ENCODE measurements around the gene ACE2. TPM values are rescaled to one million over a fixed set of nuclear protein-coding genes. Genes with fewer than 3 reads are reported as not detected.

ACE2 gene
- total RNA-seq, 1 experiment from 2014 or later: 25.3 TPM

- no TSS peak for BruUV-seq (replicated peaks)
- Mint-ChIP-seq H3K9me3 (ENCODE audit: low read depth, unreplicated experiment) (no peaks in the 10 kb centered on the region), H3K36me3 (ENCODE audit: insufficient read depth, unreplicated experiment) (peaks cover 11% of the 10 kb centered on the region), H3K27ac (ENCODE audit: unreplicated experiment) (peak overlapping the region; percentile 94), H3K4me1 (ENCODE audit: low read depth, unreplicated experiment) (peaks cover 50% of the 10 kb centered on the region), H3K4me3 (ENCODE audit: low read depth, unreplicated experiment) (peak overlapping the region; percentile 70), H3K27me3 (ENCODE audit: unreplicated experiment) (no peaks in the 10 kb centered on the region)
- DNase-seq: no peak
- no peak for TF ChIP-seq CTCF (IDR thresholded peaks at IDR 0.05; ENCODE audit: unreplicated experiment)
- intact Hi-C loops (cut with micrococcal nuclease; ENCODE audit: unreplicated experiment): no loop called here
- CTCF ChIA-PET: interaction anchor here (0.5 kb wide), 1 partner anchor 130 kb away, joined by 3 read pairs; no protein-coding TSS in a partner anchor
Observed at GRCh38 chrX:15600049-15600448, 711 bp downstream of the ACE2 start.

- no peaks in the 10 kb centered on the region for H3K9me3 Mint-ChIP-seq (ENCODE audit: low read depth, unreplicated experiment)
- H3K27ac Mint-ChIP-seq (ENCODE audit: unreplicated experiment): no peak overlapping the region
- no peak for TF ChIP-seq CTCF (IDR thresholded peaks at IDR 0.05; ENCODE audit: unreplicated experiment)
- H3K4me3 Mint-ChIP-seq (ENCODE audit: low read depth, unreplicated experiment): no peak overlapping the region
- H3K36me3 Mint-ChIP-seq (ENCODE audit: insufficient read depth, unreplicated experiment): peaks cover 11% of the 10 kb centered on the region
- H3K4me1 Mint-ChIP-seq (ENCODE audit: low read depth, unreplicated experiment): peaks cover 44% of the 10 kb centered on the region
- intact Hi-C loops (cut with micrococcal nuclease; ENCODE audit: unreplicated experiment): no loop called here
- BruUV-seq (replicated peaks): no TSS peak
- no peak for DNase-seq
- no peaks in the 10 kb centered on the region for H3K27me3 Mint-ChIP-seq (ENCODE audit: unreplicated experiment)
- CTCF ChIA-PET: no interaction called here
Observed at GRCh38 chrX:15599461-15599860, 1.3 kb downstream of the ACE2 start.

GRCh38 chrX:15598026-15598425 is 2.7 kb downstream of the ACE2 start:
- TF ChIP-seq CTCF (IDR thresholded peaks at IDR 0.05; ENCODE audit: unreplicated experiment): no peak
- DNase-seq: no peak
- peaks cover 11% of the 10 kb centered on the region for H3K36me3 Mint-ChIP-seq (ENCODE audit: insufficient read depth, unreplicated experiment)
- BruUV-seq (replicated peaks): no TSS peak
- intact Hi-C loops (cut with micrococcal nuclease; ENCODE audit: unreplicated experiment): no loop called here
- H3K27me3 Mint-ChIP-seq (ENCODE audit: unreplicated experiment): no peaks in the 10 kb centered on the region
- H3K27ac Mint-ChIP-seq (ENCODE audit: unreplicated experiment): no peak overlapping the region
- peaks cover 34% of the 10 kb centered on the region for H3K4me1 Mint-ChIP-seq (ENCODE audit: low read depth, unreplicated experiment)
- H3K4me3 Mint-ChIP-seq (ENCODE audit: low read depth, unreplicated experiment): no peak overlapping the region
- CTCF ChIA-PET: no interaction called here
- H3K9me3 Mint-ChIP-seq (ENCODE audit: low read depth, unreplicated experiment): no peaks in the 10 kb centered on the region

GRCh38 chrX:15594371-15594770 is 6.4 kb downstream of the ACE2 start:
- Mint-ChIP-seq H3K9me3 (ENCODE audit: low read depth, unreplicated experiment) (no peaks in the 10 kb centered on the region), H3K4me3 (ENCODE audit: low read depth, unreplicated experiment) (no peak overlapping the region), H3K27ac (ENCODE audit: unreplicated experiment) (no peak overlapping the region), H3K4me1 (ENCODE audit: low read depth, unreplicated experiment) (peaks cover 9% of the 10 kb centered on the region), H3K36me3 (ENCODE audit: insufficient read depth, unreplicated experiment) (no peaks in the 10 kb centered on the region), H3K27me3 (ENCODE audit: unreplicated experiment) (no peaks in the 10 kb centered on the region)
- intact Hi-C loops (cut with micrococcal nuclease; ENCODE audit: unreplicated experiment): loop anchor here (2.0 kb wide), 1 partner anchor 50 kb away; no protein-coding TSS in a partner anchor
- DNase-seq: no peak
- CTCF ChIA-PET: no interaction called here
- peak; percentile 38 for TF ChIP-seq CTCF (IDR thresholded peaks at IDR 0.05; ENCODE audit: unreplicated experiment)
- BruUV-seq (replicated peaks): no TSS peak

Measured in Calu3 (cell line).